Measurements from ENCODE around the gene CKAP4. TPM values are rescaled to one million over a fixed set of nuclear protein-coding genes. Genes with fewer than 3 reads are reported as not detected.

The CKAP4 gene
- total and polyA plus RNA-seq, 4 donors = 13.1 to 28.0 (median 25.2) TPM

DNA sequence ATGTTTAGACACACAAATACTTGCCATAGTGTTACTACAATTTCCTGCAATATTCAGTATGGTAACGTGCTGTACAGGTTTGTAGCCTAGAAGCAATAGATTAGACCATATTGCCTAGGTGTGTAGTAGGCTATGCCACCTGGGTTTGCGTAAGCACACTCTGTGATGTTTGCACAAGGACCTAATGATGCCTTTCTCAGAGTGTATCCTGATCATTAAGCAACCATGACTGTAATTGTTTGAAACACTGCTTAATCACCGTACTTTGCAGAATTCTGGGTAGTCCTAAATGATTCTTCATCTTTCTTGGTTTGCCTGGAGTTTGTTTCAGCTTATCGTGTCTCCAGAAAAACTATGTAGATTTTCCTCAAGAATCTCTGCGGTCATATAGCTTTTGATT is 43.5 kb upstream of the CKAP4 start:
- no peak overlapping the region for H3K4me3 ChIP-seq (ENCODE audit: low read depth in 1 of 3, low read length in 3 of 3)
- H3K9ac ChIP-seq (ENCODE audit: low read depth in 1 of 2, low read length in 2 of 2) = no peak overlapping the region
- TF ChIP-seq, protein P1, sequence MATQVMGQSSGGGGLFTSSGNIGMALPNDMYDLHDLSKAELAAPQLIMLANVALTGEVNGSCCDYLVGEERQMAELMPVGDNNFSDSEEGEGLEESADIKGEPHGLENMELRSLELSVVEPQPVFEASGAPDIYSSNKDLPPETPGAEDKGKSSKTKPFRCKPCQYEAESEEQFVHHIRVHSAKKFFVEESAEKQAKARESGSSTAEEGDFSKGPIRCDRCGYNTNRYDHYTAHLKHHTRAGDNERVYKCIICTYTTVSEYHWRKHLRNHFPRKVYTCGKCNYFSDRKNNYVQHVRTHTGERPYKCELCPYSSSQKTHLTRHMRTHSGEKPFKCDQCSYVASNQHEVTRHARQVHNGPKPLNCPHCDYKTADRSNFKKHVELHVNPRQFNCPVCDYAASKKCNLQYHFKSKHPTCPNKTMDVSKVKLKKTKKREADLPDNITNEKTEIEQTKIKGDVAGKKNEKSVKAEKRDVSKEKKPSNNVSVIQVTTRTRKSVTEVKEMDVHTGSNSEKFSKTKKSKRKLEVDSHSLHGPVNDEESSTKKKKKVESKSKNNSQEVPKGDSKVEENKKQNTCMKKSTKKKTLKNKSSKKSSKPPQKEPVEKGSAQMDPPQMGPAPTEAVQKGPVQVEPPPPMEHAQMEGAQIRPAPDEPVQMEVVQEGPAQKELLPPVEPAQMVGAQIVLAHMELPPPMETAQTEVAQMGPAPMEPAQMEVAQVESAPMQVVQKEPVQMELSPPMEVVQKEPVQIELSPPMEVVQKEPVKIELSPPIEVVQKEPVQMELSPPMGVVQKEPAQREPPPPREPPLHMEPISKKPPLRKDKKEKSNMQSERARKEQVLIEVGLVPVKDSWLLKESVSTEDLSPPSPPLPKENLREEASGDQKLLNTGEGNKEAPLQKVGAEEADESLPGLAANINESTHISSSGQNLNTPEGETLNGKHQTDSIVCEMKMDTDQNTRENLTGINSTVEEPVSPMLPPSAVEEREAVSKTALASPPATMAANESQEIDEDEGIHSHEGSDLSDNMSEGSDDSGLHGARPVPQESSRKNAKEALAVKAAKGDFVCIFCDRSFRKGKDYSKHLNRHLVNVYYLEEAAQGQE (IDR thresholded peaks at IDR 0.05) = no peak
- TF ChIP-seq, protein P2, sequence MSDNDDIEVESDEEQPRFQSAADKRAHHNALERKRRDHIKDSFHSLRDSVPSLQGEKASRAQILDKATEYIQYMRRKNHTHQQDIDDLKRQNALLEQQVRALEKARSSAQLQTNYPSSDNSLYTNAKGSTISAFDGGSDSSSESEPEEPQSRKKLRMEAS (IDR thresholded peaks at IDR 0.05) = no peak
- TF ChIP-seq EGR1 (IDR thresholded peaks at IDR 0.05; ENCODE audit: low read depth in 2 of 2) (no peak), NR2F2 (IDR thresholded peaks at IDR 0.05) (no peak), TAF1 (conservative IDR thresholded peaks at IDR 0.05) (no peak), HNF4A (conservative IDR thresholded peaks at IDR 0.05) (no peak), RXRA (IDR thresholded peaks at IDR 0.05) (no peak), HNF4G (IDR thresholded peaks at IDR 0.05) (no peak), GABPA (IDR thresholded peaks at IDR 0.05 in 1 of 2, conservative IDR thresholded peaks at IDR 0.05 in 1 of 2) (no peak), FOXA2 (IDR thresholded peaks at IDR 0.05) (no peak), RAD21 (IDR thresholded peaks at IDR 0.05) (no peak), YY1 (IDR thresholded peaks at IDR 0.05) (no peak), JUND (IDR thresholded peaks at IDR 0.05) (no peak)
- TF ChIP-seq, protein P3, sequence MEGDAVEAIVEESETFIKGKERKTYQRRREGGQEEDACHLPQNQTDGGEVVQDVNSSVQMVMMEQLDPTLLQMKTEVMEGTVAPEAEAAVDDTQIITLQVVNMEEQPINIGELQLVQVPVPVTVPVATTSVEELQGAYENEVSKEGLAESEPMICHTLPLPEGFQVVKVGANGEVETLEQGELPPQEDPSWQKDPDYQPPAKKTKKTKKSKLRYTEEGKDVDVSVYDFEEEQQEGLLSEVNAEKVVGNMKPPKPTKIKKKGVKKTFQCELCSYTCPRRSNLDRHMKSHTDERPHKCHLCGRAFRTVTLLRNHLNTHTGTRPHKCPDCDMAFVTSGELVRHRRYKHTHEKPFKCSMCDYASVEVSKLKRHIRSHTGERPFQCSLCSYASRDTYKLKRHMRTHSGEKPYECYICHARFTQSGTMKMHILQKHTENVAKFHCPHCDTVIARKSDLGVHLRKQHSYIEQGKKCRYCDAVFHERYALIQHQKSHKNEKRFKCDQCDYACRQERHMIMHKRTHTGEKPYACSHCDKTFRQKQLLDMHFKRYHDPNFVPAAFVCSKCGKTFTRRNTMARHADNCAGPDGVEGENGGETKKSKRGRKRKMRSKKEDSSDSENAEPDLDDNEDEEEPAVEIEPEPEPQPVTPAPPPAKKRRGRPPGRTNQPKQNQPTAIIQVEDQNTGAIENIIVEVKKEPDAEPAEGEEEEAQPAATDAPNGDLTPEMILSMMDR (IDR thresholded peaks at IDR 0.05; ENCODE audit: low read depth, low read length, missing input control) = no peak
- TF ChIP-seq, protein P4, sequence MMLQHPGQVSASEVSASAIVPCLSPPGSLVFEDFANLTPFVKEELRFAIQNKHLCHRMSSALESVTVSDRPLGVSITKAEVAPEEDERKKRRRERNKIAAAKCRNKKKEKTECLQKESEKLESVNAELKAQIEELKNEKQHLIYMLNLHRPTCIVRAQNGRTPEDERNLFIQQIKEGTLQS (IDR thresholded peaks at IDR 0.05) = no peak
- TF ChIP-seq, protein P5, sequence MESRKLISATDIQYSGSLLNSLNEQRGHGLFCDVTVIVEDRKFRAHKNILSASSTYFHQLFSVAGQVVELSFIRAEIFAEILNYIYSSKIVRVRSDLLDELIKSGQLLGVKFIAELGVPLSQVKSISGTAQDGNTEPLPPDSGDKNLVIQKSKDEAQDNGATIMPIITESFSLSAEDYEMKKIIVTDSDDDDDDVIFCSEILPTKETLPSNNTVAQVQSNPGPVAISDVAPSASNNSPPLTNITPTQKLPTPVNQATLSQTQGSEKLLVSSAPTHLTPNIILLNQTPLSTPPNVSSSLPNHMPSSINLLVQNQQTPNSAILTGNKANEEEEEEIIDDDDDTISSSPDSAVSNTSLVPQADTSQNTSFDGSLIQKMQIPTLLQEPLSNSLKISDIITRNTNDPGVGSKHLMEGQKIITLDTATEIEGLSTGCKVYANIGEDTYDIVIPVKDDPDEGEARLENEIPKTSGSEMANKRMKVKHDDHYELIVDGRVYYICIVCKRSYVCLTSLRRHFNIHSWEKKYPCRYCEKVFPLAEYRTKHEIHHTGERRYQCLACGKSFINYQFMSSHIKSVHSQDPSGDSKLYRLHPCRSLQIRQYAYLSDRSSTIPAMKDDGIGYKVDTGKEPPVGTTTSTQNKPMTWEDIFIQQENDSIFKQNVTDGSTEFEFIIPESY (IDR thresholded peaks at IDR 0.05) = no peak
- no peak overlapping the region for H3K27ac ChIP-seq (ENCODE audit: low read depth in 1 of 2, low read length in 2 of 2)
- WGBS = 72% methylated on average over 5 of the region's 5 CpGs
- no peaks in the 10 kb centered on the region for H3K27me3 ChIP-seq (ENCODE audit: control insufficient read depth in 4 of 4, insufficient read depth in 4 of 4, low read length in 3 of 4)
- H3K9me3 ChIP-seq (ENCODE audit: control insufficient read depth in 4 of 4, low read length in 3 of 4) = no peaks in the 10 kb centered on the region
- no peaks in the 10 kb centered on the region for H3K4me1 ChIP-seq (ENCODE audit: control insufficient read depth in 4 of 4, insufficient read depth in 4 of 4, low read length in 3 of 4)
- DNase-seq (ENCODE audit: low spot score) = no peak
- H3K36me3 ChIP-seq (ENCODE audit: control insufficient read depth in 4 of 4, insufficient read depth in 3 of 4, low read depth in 1 of 4, low read length in 3 of 4) = no peaks in the 10 kb centered on the region

DNA sequence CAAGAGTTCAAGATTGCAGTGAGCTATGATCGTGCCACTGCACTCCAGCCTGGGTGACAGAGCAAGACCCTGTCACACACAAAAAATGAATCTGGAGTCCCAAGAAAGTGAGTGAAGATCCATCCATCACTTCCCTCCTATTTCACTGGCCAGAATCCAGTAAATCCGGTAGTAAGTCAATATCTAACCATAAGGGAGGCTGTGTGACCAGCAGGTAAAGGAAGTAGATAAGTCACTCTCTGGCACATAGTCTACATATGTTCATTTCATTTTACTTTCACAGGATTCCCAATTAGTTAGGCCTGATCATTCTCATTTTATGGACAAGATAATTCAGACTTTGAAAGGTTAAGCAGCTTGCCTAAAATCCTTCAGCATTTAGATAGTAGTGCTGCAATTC is 42.8 kb upstream of the CKAP4 start:
- no peaks in the 10 kb centered on the region for H3K27me3 ChIP-seq (ENCODE audit: control insufficient read depth in 4 of 4, insufficient read depth in 4 of 4, low read length in 3 of 4)
- no peaks in the 10 kb centered on the region for H3K9me3 ChIP-seq (ENCODE audit: control insufficient read depth in 4 of 4, low read length in 3 of 4)
- no peaks in the 10 kb centered on the region for H3K36me3 ChIP-seq (ENCODE audit: control insufficient read depth in 4 of 4, insufficient read depth in 3 of 4, low read depth in 1 of 4, low read length in 3 of 4)
- no peak overlapping the region for H3K4me3 ChIP-seq (ENCODE audit: low read depth in 1 of 3, low read length in 3 of 3)
- no peak overlapping the region for H3K27ac ChIP-seq (ENCODE audit: low read depth in 1 of 2, low read length in 2 of 2)
- 71% methylated on average over 2 of the region's 2 CpGs for WGBS
- no peaks in the 10 kb centered on the region for H3K4me1 ChIP-seq (ENCODE audit: control insufficient read depth in 4 of 4, insufficient read depth in 4 of 4, low read length in 3 of 4)
- no peak overlapping the region for H3K9ac ChIP-seq (ENCODE audit: low read depth in 1 of 2, low read length in 2 of 2)
- DNase-seq (ENCODE audit: low spot score) = no peak
- no peak for TF ChIP-seq HNF4G (IDR thresholded peaks at IDR 0.05)
- TF ChIP-seq RXRA (IDR thresholded peaks at IDR 0.05) = no peak
- TF ChIP-seq SP1 (IDR thresholded peaks at IDR 0.05) = no peak
- no peak for TF ChIP-seq RAD21 (IDR thresholded peaks at IDR 0.05)
